GM12891 (cell line): ENCODE data around the gene CPEB4.
A peak's percentile ranks its signal among the peaks of the same experiment; 100 is the strongest.

Experiments
- DNase-seq: peaks from one replicate; pipeline ENCODE4 v3.0.0; 2011; ENCODE audit warnings: low spot score; ENCODE audit not compliant: insufficient read length
- FAIRE-seq: peaks from 2 replicates; lab custom pipeline; 2011; peaks lifted over from hg19 to GRCh38; lab: Jason Lieb, UNC
- PAX5 ChIP-seq: IDR thresholded peaks from 2 replicates; pipeline ENCODE4 v1.6.1; 2011; ENCODE audit warnings: low read length, moderate library complexity, mild to moderate bottlenecking; ENCODE audit not compliant: insufficient read depth, severe bottlenecking
- POLR2A ChIP-seq: IDR thresholded peaks from 2 replicates; pipeline ENCODE4 v1.6.1; 2011; ENCODE audit warnings: low read depth, low read length, control low read depth
- POLR2AphosphoS5 ChIP-seq: IDR thresholded peaks from 2 replicates; pipeline ENCODE4 v1.6.1; 2011; ENCODE audit warnings: low read depth, low read length, control low read depth
- POU2F2 ChIP-seq: IDR thresholded peaks from 2 replicates; pipeline ENCODE4 v1.6.1; 2011; ENCODE audit warnings: low read depth, mild to moderate bottlenecking, control low read depth, low read length, moderate library complexity
- SPI1 ChIP-seq: IDR thresholded peaks from 2 replicates; pipeline ENCODE4 v1.6.1; 2011; ENCODE audit warnings: low read depth, low read length, control low read depth
- TAF1 ChIP-seq: IDR thresholded peaks from 2 replicates; pipeline ENCODE4 v1.6.1; 2011; ENCODE audit warnings: low read depth, low read length, control low read depth

The CPEB4 gene

DNA sequence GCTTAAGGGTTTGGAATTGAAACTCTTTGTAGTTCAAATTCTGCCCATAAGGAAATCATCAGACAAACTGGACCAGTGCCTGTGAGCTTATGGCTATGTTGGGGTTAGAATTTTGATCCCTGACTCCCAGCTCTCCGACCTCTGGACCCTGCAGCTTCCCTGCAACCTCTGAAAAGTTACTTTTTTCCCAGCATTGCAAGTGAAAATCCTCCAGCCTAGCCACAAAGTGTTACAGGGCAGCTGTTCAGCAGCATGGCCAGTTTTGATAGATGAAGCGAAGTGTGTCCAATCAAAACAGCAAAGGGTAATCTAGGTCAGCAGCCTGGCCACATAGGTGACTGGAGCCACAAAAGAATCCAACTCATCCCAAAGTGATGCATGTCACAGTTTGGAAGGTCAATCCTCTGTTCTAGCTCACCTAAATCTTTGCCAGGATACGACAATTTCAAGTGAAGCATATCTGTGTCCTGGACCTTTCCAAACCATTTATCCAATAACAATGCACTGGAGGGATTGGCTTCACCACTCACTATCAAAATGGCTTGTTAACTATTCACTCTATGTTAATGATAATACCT, 4.7 kb upstream of the CPEB4 start:
- FAIRE-seq: peak; percentile 41
- DNase-seq: no peak
- TF ChIP-seq POU2F2 (no peak), SPI1 (no peak), POLR2AphosphoS5 (no peak), TAF1 (no peak), PAX5 (no peak), POLR2A (no peak)

DNA sequence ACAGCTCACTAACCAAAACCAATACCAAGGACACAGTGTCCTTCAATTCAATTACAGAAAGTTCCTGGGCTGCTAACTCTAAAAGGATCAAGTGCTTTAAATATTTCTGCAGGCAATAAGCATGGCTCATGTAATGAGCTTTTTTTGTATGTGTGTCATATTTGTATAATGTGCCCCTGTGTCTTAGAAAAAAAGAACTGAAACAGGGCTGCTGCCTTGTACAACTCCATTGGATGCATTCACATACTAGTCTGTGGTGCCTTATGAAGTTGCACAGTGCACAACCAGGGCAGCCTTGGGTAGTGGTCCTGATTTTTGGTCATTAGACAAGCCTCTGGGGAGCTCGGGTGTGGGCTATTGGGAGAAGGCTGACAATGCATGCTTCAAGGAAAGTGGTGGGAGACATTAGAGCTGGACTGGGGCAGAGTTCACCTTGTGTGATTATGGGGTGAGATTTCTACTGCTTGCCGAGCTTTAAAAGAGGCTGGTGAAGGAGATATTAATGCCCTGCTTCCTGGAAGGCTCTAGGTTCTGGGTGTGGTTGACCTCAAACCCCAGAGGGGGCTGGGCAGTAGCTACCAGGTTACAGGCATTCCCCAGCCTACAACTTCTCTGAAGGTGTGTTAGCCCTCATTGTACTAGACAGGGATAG, 3.6 kb upstream of the CPEB4 start:
- FAIRE-seq (peak; percentile 65), DNase-seq (no peak)
- no peak for TF ChIP-seq POU2F2
- no peak for TF ChIP-seq POLR2AphosphoS5
- no peak for TF ChIP-seq PAX5
- TF ChIP-seq SPI1: peak; percentile 74

DNA sequence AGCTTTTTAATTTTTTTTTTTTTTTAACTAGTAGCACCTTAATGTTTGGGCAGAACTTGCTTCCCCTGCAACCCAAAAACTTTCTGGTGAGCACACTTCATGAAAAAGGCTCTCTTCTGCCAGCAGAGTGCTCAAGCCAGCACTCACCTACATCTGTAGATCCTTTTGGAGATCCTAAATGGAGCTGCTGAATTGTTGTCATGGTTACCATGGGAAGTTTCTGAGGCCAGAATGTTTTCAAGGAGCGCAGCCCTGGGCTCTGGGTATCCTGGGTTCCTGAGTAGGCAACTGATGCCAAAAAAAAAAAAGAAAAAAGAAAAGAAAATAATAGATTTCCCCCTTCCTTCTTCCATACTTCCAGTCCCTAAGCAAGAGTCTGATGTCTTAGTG, 3.1 kb upstream of the CPEB4 start:
- DNase-seq (no peak), FAIRE-seq (no peak)
- TF ChIP-seq POU2F2: no peak
- TF ChIP-seq POLR2AphosphoS5: no peak
- no peak for TF ChIP-seq PAX5
- no peak for TF ChIP-seq SPI1
- no peak for TF ChIP-seq POLR2A
- TF ChIP-seq TAF1: no peak

DNA sequence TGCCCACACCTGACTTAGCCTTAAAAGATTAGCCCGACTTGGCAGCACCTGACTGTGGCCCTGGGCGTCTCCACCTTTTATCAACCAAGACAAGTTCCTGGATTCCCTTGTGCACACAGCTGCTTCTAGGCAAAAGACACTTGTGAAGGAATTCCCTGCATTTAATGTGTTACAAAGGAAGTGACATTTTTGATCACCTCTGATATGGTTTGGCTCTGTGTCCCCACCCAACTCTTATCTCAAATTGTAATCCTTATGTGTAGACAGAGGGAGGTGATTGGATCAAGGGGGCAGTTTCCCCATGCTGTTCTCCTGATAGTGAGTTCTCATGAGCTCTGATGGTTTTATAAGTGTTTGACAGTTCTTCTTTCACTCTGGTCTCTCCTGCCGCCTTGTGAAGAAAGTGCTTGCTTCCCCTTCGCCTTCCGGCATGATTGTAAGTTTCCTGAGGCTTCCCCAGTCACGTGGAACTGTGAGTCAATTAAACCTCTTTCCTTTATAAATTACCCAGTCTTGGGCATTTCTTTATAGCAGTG, 2.6 kb upstream of the CPEB4 start:
- TF ChIP-seq TAF1 (no peak), POLR2AphosphoS5 (no peak), PAX5 (no peak), POU2F2 (no peak), POLR2A (no peak), SPI1 (no peak)
- FAIRE-seq: peak; percentile 55
- no peak for DNase-seq

DNA sequence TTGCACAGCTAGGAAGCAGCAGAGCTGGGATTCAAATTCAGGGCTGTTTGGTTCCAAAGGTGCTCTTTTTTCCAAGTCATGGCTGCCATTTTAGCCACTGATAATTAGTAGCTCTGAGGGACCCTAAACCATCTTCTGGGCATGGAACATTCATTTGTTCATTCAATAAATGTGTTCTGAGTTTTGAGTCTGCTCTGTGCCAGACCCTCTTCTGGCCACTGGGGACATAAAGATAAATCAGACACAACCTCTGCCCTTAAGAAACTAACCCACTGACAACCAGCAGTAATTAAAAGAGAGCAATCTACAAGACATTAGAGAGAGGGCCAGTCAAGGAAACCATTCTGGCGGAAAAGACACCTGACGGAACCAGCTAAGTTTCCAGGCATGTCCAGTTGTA, 2.0 kb upstream of the CPEB4 start:
- no peak for TF ChIP-seq POU2F2
- no peak for TF ChIP-seq POLR2A
- no peak for TF ChIP-seq SPI1
- TF ChIP-seq POLR2AphosphoS5: no peak
- no peak for TF ChIP-seq PAX5
- no peak for TF ChIP-seq TAF1
- DNase-seq: no peak
- peak; percentile 45 for FAIRE-seq

DNA sequence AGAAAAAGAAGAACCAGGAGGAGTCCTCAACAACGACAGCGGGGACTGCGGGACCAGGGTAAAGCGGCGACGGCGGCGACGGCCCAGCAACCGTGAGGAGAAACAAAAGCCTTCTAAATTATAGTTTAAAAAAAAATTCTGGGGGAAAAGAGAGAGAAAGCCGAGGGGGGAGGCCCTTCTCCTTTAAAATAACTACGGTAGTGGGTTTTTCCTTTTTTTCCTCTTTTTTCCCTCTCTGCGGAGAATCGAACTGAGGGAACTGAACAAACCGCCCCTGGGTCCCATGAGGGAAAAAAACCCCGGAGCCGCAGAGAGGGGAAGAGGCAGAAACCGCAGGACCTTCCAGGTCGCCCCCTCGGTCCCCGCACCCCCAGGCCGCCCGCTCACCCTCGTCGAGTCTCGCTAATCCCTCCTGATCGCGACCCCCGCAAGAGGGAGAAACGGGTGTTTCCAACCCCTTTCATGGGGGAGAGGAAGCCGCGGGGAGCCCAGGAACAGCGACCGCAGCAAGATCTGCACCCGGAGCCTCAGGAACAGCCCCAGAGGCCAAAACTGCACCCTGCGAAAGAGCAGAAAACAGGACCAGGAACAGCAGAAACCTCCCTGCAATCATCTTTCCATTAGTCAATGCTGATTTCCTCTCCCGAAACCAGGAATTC, 453 bp downstream of the CPEB4 start:
- FAIRE-seq (no peak), DNase-seq (no peak)
- TF ChIP-seq TAF1: no peak

DNA sequence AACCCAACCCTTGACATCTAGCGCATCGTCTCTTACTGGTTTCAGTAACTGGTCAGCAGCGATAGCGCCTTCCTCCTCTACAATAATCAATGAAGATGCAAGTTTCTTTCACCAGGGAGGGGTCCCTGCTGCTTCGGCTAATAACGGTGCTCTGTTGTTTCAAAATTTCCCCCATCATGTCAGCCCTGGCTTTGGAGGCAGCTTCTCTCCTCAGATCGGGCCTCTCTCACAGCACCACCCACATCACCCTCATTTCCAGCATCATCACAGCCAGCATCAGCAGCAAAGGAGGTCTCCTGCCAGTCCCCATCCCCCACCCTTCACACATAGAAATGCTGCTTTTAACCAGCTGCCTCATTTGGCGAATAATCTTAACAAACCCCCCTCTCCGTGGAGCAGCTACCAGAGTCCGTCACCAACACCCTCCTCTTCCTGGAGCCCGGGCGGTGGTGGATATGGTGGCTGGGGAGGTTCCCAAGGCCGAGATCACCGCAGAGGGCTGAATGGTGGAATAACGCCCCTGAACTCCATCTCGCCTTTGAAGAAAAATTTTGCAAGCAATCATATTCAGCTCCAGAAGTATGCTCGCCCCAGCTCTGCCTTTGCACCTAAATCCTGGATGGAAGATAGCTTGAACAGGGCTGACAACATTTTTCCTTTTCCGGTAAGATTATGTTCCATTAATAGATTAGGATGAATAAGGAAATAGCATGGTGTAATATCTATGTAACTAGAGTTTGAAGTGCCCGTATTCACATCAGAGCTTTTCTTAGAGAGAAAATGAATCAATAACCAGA, 2.2 kb downstream of the CPEB4 start:
- FAIRE-seq: peak; percentile 67
- no peak for DNase-seq
- TF ChIP-seq POU2F2 (no peak), POLR2A (no peak), POLR2AphosphoS5 (no peak)

DNA sequence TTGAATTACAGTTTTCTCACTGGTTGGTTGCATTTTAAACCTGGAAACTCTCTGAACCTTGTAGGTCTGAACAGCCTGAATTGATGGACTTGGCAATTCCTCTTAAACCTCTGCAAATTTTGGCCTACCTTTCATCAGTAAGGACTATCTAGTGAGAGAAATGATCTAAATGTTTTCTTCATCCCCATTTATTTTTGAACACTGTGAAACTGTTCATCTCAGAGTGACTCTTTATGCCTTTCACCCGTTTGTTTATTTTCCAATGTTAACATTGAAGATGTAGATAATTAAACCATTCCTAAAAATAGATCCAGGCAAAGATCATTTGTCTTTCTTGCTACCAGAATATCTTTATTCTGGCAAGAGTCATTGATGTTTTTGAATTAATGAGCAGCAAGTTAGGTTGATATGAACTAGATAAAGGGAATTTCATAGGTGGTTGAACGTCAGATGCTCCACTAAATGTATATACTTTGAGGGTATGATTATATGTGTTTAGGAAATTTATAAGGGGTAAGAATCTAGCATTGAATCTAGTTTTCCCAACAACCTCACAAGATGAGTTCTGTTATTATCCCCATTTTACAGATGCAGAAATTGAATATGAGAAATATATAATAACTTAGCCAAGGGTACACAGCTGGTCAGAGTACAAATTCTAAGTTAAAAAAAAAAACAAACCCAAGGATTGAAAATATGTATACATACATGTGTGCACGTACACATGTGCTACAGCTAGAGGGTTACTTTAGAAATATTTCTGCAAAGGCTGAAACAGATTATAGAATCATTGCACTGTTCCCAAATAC, 3.4 kb downstream of the CPEB4 start:
- FAIRE-seq (no peak), DNase-seq (no peak)
- TF ChIP-seq PAX5 (no peak), SPI1 (no peak), POLR2AphosphoS5 (no peak), POLR2A (no peak), TAF1 (no peak), POU2F2 (no peak)

DNA sequence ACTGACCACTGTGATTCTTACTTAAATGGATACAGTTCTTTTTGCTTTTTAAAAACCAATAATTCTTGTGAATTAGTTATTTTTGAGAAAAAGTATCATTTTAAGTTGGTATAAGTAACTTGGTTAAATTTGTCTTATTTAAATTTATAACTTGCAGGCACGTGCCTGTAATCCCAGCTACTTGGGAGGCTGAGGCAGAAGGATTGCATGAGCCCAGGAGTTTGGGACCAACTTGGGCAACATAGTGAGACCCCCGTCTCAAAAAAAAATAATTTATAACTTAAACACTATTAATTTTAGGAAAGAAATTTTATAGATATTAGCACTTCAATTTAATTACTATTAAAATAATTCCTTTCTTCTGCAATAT, 5.0 kb downstream of the CPEB4 start:
- TF ChIP-seq SPI1: no peak
- TF ChIP-seq TAF1: no peak
- no peak for TF ChIP-seq POLR2AphosphoS5
- TF ChIP-seq PAX5: no peak
- TF ChIP-seq POU2F2: no peak
- no peak for TF ChIP-seq POLR2A
- FAIRE-seq (no peak), DNase-seq (no peak)
